ENCODE measurements around the gene ZG16B.
A peak's percentile ranks its signal among the peaks of the same experiment; 100 is the strongest.

ZG16B gene

GRCh38 chr16:2858245-2859025 lies 28.3 kb downstream of the ZG16B start:
- peak overlapping the region; percentile 44 for H3K4me3 ChIP-seq (ENCODE audit: low read length)
- TF ChIP-seq CTCF (IDR thresholded peaks at IDR 0.05; ENCODE audit: insufficient read depth, low read depth, low read length, missing control alignments) = peak; percentile 10
- DNase-seq (ENCODE audit: low read depth) = peak; percentile 78

- TF ChIP-seq CTCF (IDR thresholded peaks at IDR 0.05; ENCODE audit: insufficient read depth, low read depth, low read length, missing control alignments) = no peak
- no peak overlapping the region for H3K4me3 ChIP-seq (ENCODE audit: low read length)
- no peak for DNase-seq (ENCODE audit: low read depth)
Measured at GRCh38 chr16:2859686-2860265, 29.7 kb downstream of the ZG16B start.

- peak; percentile 56 for DNase-seq (ENCODE audit: low read depth)
- TF ChIP-seq CTCF (IDR thresholded peaks at IDR 0.05; ENCODE audit: insufficient read depth, low read depth, low read length, missing control alignments) = no peak
- H3K4me3 ChIP-seq (ENCODE audit: low read length) = no peak overlapping the region
Measured at GRCh38 chr16:2860826-2861567, 30.9 kb downstream of the ZG16B start.

DNA sequence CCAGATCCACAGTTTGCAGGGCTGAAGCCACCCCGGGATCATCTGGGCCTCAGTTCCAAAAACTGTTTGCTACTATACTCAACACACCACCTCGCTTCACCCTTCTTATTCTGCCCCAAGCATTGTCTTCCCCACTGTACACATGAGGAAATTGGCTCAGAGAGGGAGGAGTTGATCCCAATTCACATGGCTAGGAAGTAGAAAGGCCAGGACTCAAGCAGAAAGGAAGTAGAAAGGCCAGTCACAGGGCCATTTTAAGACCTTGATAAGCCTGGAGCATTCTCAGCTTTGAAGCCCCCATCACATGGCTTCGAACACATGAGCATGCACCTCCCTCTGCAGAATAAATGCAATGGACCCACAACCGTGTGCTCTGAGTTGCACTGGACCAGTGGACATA lies 35.5 kb downstream of the ZG16B start:
- TF ChIP-seq CTCF (IDR thresholded peaks at IDR 0.05; ENCODE audit: insufficient read depth, low read depth, low read length, missing control alignments) = no peak
- no peak for DNase-seq (ENCODE audit: low read depth)

GRCh38 chr16:2866431-2866830 lies 36.3 kb downstream of the ZG16B start:
- H3K4me3 ChIP-seq (ENCODE audit: low read length) = no peak overlapping the region
- DNase-seq (ENCODE audit: low read depth) = no peak
- no peak for TF ChIP-seq CTCF (IDR thresholded peaks at IDR 0.05; ENCODE audit: insufficient read depth, low read depth, low read length, missing control alignments)

More for the DNA sequence above, 35.5 kb downstream of the ZG16B start:
- no peak overlapping the region for H3K4me3 ChIP-seq (ENCODE audit: low read length)

DNA sequence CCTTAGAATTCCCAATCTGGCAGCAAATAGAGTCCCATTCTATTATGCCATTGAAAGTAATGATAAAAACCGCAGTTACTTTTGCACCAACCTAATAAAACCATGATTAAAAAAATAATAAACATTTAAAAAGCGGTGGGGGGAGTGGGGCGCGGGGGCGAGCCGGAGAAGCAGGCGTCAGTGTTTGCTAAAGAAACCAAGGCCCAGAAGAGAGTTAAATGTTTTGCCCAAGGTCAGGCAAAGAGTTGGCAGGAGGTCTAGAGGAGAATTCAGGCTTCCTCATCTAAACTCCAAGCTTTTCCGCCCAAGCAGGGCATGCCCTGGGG lies 37.5 kb downstream of the ZG16B start:
- no peak for TF ChIP-seq CTCF (IDR thresholded peaks at IDR 0.05; ENCODE audit: insufficient read depth, low read depth, low read length, missing control alignments)
- no peak for DNase-seq (ENCODE audit: low read depth)
- H3K4me3 ChIP-seq (ENCODE audit: low read length) = peak overlapping the region; percentile 58
